WTC11 (cell line): Measurements from ENCODE around the gene HYAL2. TPM values are rescaled to one million over a fixed set of nuclear protein-coding genes. Genes with fewer than 3 reads are reported as not detected.

ENCODE experiments used
- ATAC-seq: fragments of 200-7000 bp; cut with Tn5 transposase; 2 replicates; pipeline ENCODE4 v1.10.0; 2021; ENCODE audit warnings: mild to moderate bottlenecking, moderate library complexity
- CTCF ChIA-PET: fragments of 300-600 bp; sonication (Branson Sonifier 250); formaldehyde crosslinking; loops from one replicate; lab custom pipeline; 2021; ENCODE audit warnings: antibody characterized with exemption; lab: Charles Lee
- POLR2A ChIA-PET: fragments of 350-600 bp; sonication (Branson Sonifier 250); formaldehyde crosslinking; loops from one replicate; lab custom pipeline; 2021; ENCODE audit warnings: antibody characterized with exemption; lab: Charles Lee
- DNase-seq: peaks from one replicate; pipeline ENCODE4 v3.0.0; 2021; ENCODE audit warnings: low spot score
- H3K27ac Mint-ChIP-seq: 2 replicates; pipeline ENCODE4 v1.8.0; 2021; ENCODE audit warnings: mixed read lengths
- H3K27me3 Mint-ChIP-seq: 2 replicates; pipeline ENCODE4 v1.8.0; 2021; ENCODE audit warnings: low read depth, mild to moderate bottlenecking, moderate library complexity, mixed read lengths
- H3K36me3 Mint-ChIP-seq: 2 replicates; pipeline ENCODE4 v1.8.0; 2021; ENCODE audit warnings: mixed read lengths
- H3K4me1 Mint-ChIP-seq: 2 replicates; pipeline ENCODE4 v1.8.0; 2022; ENCODE audit warnings: mixed read lengths
- H3K4me3 Mint-ChIP-seq: 2 replicates; pipeline ENCODE4 v1.8.0; 2021; ENCODE audit warnings: mild to moderate bottlenecking, moderate library complexity, mixed read lengths
- H3K9me3 Mint-ChIP-seq: 2 replicates; pipeline ENCODE4 v1.8.0; 2021; ENCODE audit warnings: mixed read lengths
- CBFB ChIP-seq: sonication (generic); formaldehyde crosslinking; IDR thresholded peaks from 2 replicates; pipeline ENCODE4 v1.8.1; 2022; ENCODE audit warnings: mild to moderate bottlenecking, low read depth, missing genetic modification reagents
- CDX4 ChIP-seq: fragments of 250-450 bp; sonication (Bioruptor Pico); IDR thresholded peaks from 2 replicates; pipeline ENCODE4 v1.9.0; 2021; ENCODE audit warnings: moderate library complexity, mild to moderate bottlenecking, inconsistent platforms, borderline replicate concordance
- EMX1 ChIP-seq: fragments of 250-450 bp; sonication (Bioruptor Pico); IDR thresholded peaks from 2 replicates; pipeline ENCODE4 v1.8.0; 2021; ENCODE audit warnings: mild to moderate bottlenecking
- FOXK1 ChIP-seq: sonication (generic); formaldehyde crosslinking; IDR thresholded peaks from 2 replicates; pipeline ENCODE4 v1.8.0; 2022; ENCODE audit warnings: mild to moderate bottlenecking, moderate library complexity, missing genetic modification reagents
- GRHL2 ChIP-seq: fragments of 250-450 bp; sonication (Bioruptor Pico); IDR thresholded peaks from 2 replicates; pipeline ENCODE4 v1.8.0; 2022; ENCODE audit warnings: mild to moderate bottlenecking, moderate library complexity; ENCODE audit not compliant: insufficient replicate concordance, severe bottlenecking
- GTF2I ChIP-seq: fragments of 250-450 bp; sonication (Bioruptor Pico); conservative IDR thresholded peaks from 2 replicates; pipeline ENCODE4 v1.4.0; 2021; ENCODE audit warnings: mild to moderate bottlenecking
- KAT7 ChIP-seq: sonication (generic); formaldehyde crosslinking; IDR thresholded peaks from 2 replicates; pipeline ENCODE4 v1.8.1; 2023; ENCODE audit warnings: missing genetic modification reagents, mild to moderate bottlenecking, borderline replicate concordance
- MLX ChIP-seq: sonication (generic); formaldehyde crosslinking; IDR thresholded peaks from 2 replicates; pipeline ENCODE4 v1.8.1; 2023; ENCODE audit warnings: mild to moderate bottlenecking, missing genetic modification reagents, moderate library complexity
- MYBL2 ChIP-seq: sonication (generic); formaldehyde crosslinking; IDR thresholded peaks from 2 replicates; pipeline ENCODE4 v1.8.1; 2023; ENCODE audit warnings: mild to moderate bottlenecking, moderate library complexity, missing genetic modification reagents
- NFYB ChIP-seq: sonication (generic); formaldehyde crosslinking; conservative IDR thresholded peaks from 2 replicates; pipeline ENCODE4 v1.8.0; 2022; ENCODE audit warnings: low read depth, missing genetic modification reagents
- OVOL2 ChIP-seq: fragments of 250-450 bp; sonication (Bioruptor Pico); IDR thresholded peaks from 2 replicates; pipeline ENCODE4 v1.9.0; 2021; ENCODE audit warnings: mild to moderate bottlenecking, borderline replicate concordance
- RORB ChIP-seq: fragments of 250-450 bp; sonication (Bioruptor Pico); IDR thresholded peaks from 2 replicates; pipeline ENCODE4 v1.9.0; 2021; ENCODE audit warnings: mild to moderate bottlenecking
- ZNF317 ChIP-seq: sonication (generic); formaldehyde crosslinking; IDR thresholded peaks from 2 replicates; pipeline ENCODE4 v1.8.1; 2023; ENCODE audit warnings: low read depth, mild to moderate bottlenecking, moderate library complexity, missing genetic modification reagents, borderline replicate concordance
- total RNA-seq: library from RNA; stranded (reverse); gene quantifications from 3 replicates; pipeline ENCODE4 v1.2.3, GENCODE V29; 2021
- TF ChIP-seq, protein P1 (sequence below): sonication (generic); formaldehyde crosslinking; IDR thresholded peaks from 2 replicates; pipeline ENCODE4 v1.8.1; 2023; ENCODE audit warnings: mild to moderate bottlenecking, missing genetic modification reagents
- TF ChIP-seq, protein P2 (sequence below): fragments of 250-450 bp; sonication (Bioruptor Pico); IDR thresholded peaks from 2 replicates; pipeline ENCODE4 v2.1.2; 2022; ENCODE audit warnings: mild to moderate bottlenecking, moderate library complexity
- TF ChIP-seq, protein P3 (sequence below): sonication (generic); formaldehyde crosslinking; IDR thresholded peaks from 2 replicates; pipeline ENCODE4 v1.8.0; 2023; ENCODE audit warnings: missing genetic modification reagents, mild to moderate bottlenecking, borderline replicate concordance

Gene HYAL2
- total RNA-seq, 1 experiment from 2014 or later: 58.0 TPM

GRCh38 chr3:50292159-50293078 is 30.1 kb downstream of the HYAL2 start, which contains the start of gene IFRD2 (continued):
- TF ChIP-seq, protein P1, sequence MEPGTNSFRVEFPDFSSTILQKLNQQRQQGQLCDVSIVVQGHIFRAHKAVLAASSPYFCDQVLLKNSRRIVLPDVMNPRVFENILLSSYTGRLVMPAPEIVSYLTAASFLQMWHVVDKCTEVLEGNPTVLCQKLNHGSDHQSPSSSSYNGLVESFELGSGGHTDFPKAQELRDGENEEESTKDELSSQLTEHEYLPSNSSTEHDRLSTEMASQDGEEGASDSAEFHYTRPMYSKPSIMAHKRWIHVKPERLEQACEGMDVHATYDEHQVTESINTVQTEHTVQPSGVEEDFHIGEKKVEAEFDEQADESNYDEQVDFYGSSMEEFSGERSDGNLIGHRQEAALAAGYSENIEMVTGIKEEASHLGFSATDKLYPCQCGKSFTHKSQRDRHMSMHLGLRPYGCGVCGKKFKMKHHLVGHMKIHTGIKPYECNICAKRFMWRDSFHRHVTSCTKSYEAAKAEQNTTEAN: 0 out of 2 replicates have a peak, but pooled peaks have one; percentile 23
- TF ChIP-seq, all 79 proteins: peak for 19

GRCh38 chr3:50290161-50290641 is 32.3 kb downstream of the HYAL2 start:
- Mint-ChIP-seq H3K36me3 (peaks cover 21% of the 10 kb centered on the region), H3K4me3 (0 out of 2 replicates have a peak overlapping the region, but pooled peaks have one; percentile 3), H3K27ac (no peak overlapping the region), H3K9me3 (no peaks in the 10 kb centered on the region), H3K4me1 (peaks cover 12% of the 10 kb centered on the region), H3K27me3 (no peaks in the 10 kb centered on the region)
- no peak for DNase-seq
- ChIA-PET POLR2A (no interaction called here), CTCF (no interaction called here)
- no peak for TF ChIP-seq OVOL2
- TF ChIP-seq FOXK1 (CRISPR knock-in tag): no peak
- TF ChIP-seq GTF2I (CRISPR knock-in tag): no peak
- no peak for TF ChIP-seq CBFB
- no peak for TF ChIP-seq GRHL2 (CRISPR knock-in tag)
- no peak for TF ChIP-seq EMX1 (CRISPR knock-in tag)
- no peak for TF ChIP-seq ZNF317 (CRISPR knock-in tag)
- no peak for TF ChIP-seq CDX4 (CRISPR knock-in tag)
- TF ChIP-seq, protein P2, sequence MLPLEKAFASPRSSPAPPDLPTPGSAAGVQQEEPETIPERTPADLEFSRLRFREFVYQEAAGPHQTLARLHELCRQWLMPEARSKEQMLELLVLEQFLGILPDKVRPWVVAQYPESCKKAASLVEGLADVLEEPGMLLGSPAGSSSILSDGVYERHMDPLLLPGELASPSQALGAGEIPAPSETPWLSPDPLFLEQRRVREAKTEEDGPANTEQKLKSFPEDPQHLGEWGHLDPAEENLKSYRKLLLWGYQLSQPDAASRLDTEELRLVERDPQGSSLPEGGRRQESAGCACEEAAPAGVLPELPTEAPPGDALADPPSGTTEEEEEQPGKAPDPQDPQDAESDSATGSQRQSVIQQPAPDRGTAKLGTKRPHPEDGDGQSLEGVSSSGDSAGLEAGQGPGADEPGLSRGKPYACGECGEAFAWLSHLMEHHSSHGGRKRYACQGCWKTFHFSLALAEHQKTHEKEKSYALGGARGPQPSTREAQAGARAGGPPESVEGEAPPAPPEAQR (CRISPR knock-in tag): no peak
- no peak for TF ChIP-seq RORB (CRISPR knock-in tag)
- TF ChIP-seq, protein P3, sequence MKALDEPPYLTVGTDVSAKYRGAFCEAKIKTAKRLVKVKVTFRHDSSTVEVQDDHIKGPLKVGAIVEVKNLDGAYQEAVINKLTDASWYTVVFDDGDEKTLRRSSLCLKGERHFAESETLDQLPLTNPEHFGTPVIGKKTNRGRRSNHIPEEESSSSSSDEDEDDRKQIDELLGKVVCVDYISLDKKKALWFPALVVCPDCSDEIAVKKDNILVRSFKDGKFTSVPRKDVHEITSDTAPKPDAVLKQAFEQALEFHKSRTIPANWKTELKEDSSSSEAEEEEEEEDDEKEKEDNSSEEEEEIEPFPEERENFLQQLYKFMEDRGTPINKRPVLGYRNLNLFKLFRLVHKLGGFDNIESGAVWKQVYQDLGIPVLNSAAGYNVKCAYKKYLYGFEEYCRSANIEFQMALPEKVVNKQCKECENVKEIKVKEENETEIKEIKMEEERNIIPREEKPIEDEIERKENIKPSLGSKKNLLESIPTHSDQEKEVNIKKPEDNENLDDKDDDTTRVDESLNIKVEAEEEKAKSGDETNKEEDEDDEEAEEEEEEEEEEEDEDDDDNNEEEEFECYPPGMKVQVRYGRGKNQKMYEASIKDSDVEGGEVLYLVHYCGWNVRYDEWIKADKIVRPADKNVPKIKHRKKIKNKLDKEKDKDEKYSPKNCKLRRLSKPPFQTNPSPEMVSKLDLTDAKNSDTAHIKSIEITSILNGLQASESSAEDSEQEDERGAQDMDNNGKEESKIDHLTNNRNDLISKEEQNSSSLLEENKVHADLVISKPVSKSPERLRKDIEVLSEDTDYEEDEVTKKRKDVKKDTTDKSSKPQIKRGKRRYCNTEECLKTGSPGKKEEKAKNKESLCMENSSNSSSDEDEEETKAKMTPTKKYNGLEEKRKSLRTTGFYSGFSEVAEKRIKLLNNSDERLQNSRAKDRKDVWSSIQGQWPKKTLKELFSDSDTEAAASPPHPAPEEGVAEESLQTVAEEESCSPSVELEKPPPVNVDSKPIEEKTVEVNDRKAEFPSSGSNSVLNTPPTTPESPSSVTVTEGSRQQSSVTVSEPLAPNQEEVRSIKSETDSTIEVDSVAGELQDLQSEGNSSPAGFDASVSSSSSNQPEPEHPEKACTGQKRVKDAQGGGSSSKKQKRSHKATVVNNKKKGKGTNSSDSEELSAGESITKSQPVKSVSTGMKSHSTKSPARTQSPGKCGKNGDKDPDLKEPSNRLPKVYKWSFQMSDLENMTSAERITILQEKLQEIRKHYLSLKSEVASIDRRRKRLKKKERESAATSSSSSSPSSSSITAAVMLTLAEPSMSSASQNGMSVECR (CRISPR knock-in tag): no peak
- TF ChIP-seq NFYB: no peak
- TF ChIP-seq KAT7 (CRISPR knock-in tag): no peak
- no peak for TF ChIP-seq MLX (CRISPR knock-in tag)
- no peak for TF ChIP-seq MYBL2 (CRISPR knock-in tag)
- ATAC-seq: no peak
